Thoracic aorta (tissue), 2 donors: ENCODE data around the gene PJA2. TPM values are rescaled to one million over a fixed set of nuclear protein-coding genes. Genes with fewer than 3 reads are reported as not detected.
A peak's percentile ranks its signal among the peaks of the same experiment; 100 is the strongest.

Experiments used
- ATAC-seq: fragments of 150-250 bp; one replicate; pipeline ENCODE4 v1.8.0; 2017; ENCODE audit warnings: low read depth; ENCODE audit not compliant: insufficient number of reproducible peaks, low FRiP score
- DNase-seq: peaks from one replicate; pipeline ENCODE4 v3.0.0-alpha.2; 2020; ENCODE audit warnings: low spot score
- H3K27ac ChIP-seq, 2 donors: fragments of 200-600 bp; sonication (generic); 1 replicate in 1 of 2; 2 replicates in 1 of 2; pipeline ENCODE4 v1.5.1; 2016; ENCODE audit warnings: mild to moderate bottlenecking in 2 of 2, moderate library complexity in 2 of 2
- H3K27me3 ChIP-seq: fragments of 200-600 bp; sonication (generic); replicated peaks from 2 replicates; pipeline ENCODE4 v1.6.0; 2016; ENCODE audit warnings: mild to moderate bottlenecking; ENCODE audit not compliant: insufficient read depth
- H3K36me3 ChIP-seq: fragments of 200-600 bp; sonication (generic); one replicate; pipeline ENCODE4 v1.5.1; 2016
- H3K4me1 ChIP-seq, 2 donors: fragments of 200-600 bp; sonication (generic); 1 replicate in 1 of 2; 2 replicates in 1 of 2; pipeline versions ENCODE4 v1.5.1 to v1.6.0; 2016; ENCODE audit warnings: low read depth in 2 of 2, mild to moderate bottlenecking in 1 of 2; ENCODE audit not compliant: control insufficient read depth in 1 of 2
- H3K4me3 ChIP-seq: fragments of 200-600 bp; sonication (generic); 2 replicates; pipeline ENCODE4 v1.5.1; 2016; ENCODE audit warnings: mild to moderate bottlenecking
- H3K9me3 ChIP-seq: fragments of 200-600 bp; sonication (generic); 2 replicates; pipeline ENCODE4 v1.5.1; 2016
- total RNA-seq, 2 donors: library from RNA; depleted of rRNA; stranded (reverse); fragments of >200 nt; gene quantifications; one replicate each; pipeline versions ENCODE4 v1.1.0 to v1.2.3, GENCODE V29; 2016
- TF ChIP-seq, protein P1 (sequence below): fragments of 200-600 bp; sonication (generic); IDR thresholded peaks from one replicate; pipeline ENCODE4 v1.5.1; 2019; ENCODE audit warnings: antibody characterized with exemption

The PJA2 gene
- total RNA-seq, 2 donors from 2014 or later, result 136 to 155 TPM

DNA sequence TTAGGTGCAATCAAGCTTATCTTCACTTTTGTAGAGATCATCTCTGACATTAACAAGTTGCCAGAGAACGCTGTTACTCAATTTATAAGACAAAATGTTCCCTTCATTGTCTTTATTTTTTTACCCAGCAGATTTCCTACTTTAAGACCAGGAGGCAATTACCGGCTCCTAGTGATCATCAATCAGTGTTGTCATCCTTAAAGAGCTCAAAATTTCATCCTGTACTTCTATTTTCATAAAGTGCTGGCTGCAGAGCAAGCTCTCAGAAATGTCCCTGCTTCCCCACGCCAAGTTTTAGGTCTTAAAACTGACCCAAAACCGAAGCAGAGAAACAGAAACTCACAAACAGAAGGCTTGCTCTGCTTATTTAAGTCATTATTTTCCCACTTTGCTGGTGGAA, 82.9 kb downstream of the PJA2 start:
- no peak for DNase-seq
- Histone ChIP-seq H3K9me3 (no peaks in the 10 kb centered on the region), H3K36me3 (no peaks in the 10 kb centered on the region), H3K27ac (peak overlapping the region; percentile 24 to 51), H3K4me3 (peak overlapping the region; percentile 6), H3K4me1 (peaks cover 34 to 73% of the 10 kb centered on the region in 2 donors), H3K27me3 (no peaks in the 10 kb centered on the region)
- ATAC-seq, result no peak
- TF ChIP-seq, protein P1, sequence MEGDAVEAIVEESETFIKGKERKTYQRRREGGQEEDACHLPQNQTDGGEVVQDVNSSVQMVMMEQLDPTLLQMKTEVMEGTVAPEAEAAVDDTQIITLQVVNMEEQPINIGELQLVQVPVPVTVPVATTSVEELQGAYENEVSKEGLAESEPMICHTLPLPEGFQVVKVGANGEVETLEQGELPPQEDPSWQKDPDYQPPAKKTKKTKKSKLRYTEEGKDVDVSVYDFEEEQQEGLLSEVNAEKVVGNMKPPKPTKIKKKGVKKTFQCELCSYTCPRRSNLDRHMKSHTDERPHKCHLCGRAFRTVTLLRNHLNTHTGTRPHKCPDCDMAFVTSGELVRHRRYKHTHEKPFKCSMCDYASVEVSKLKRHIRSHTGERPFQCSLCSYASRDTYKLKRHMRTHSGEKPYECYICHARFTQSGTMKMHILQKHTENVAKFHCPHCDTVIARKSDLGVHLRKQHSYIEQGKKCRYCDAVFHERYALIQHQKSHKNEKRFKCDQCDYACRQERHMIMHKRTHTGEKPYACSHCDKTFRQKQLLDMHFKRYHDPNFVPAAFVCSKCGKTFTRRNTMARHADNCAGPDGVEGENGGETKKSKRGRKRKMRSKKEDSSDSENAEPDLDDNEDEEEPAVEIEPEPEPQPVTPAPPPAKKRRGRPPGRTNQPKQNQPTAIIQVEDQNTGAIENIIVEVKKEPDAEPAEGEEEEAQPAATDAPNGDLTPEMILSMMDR, result no peak

DNA sequence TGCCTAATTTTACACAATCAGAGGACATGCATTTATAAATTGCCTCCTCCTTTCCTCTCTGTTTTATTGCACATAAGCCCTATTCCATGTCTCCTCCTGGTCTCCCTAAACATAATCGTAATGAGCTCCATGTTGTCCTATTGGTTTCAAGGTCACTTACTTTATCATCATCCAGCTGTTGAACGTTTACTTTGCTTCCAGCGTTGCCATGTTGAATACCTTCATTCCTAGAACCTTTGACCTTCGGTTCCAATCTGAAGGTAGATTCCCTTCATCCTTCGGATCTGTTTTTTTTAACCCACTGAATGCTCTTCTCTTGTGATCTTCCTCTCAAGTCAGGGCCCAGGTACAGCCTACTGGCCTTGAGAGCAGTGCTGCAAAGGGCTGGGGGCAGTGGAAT, 84.3 kb downstream of the PJA2 start:
- no peaks in the 10 kb centered on the region for H3K27me3 ChIP-seq
- no peak overlapping the region for H3K4me3 ChIP-seq
- no peaks in the 10 kb centered on the region for H3K9me3 ChIP-seq
- H3K36me3 ChIP-seq, result no peaks in the 10 kb centered on the region
- no peak for ATAC-seq
- TF ChIP-seq, protein P1, result no peak
- H3K4me1 ChIP-seq, result peaks cover 34 to 70% of the 10 kb centered on the region in 2 donors
- peak overlapping the region in 1 of 2 donors; percentile 24 for H3K27ac ChIP-seq
- no peak for DNase-seq

DNA sequence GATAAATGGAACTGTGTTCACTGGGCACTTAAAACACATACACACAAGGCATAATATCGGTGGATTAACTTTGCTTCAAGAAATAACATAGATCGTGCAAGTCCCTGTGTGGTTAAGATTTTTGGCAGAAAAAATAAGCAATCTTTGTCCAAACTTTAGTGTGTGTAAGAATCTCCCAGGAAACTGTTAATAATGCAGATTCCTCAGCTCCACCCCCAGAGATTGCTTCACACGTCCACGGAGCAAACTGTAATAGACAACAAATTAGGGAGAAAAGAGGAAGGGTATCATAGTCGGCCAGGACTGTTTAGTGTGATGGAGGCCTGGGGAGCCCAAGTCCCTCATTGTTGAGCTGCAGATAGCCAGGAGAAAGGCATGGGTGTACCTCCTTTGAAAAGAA, 84.8 kb downstream of the PJA2 start:
- no peak overlapping the region for H3K4me3 ChIP-seq
- DNase-seq (no peak), ATAC-seq (no peak)
- H3K9me3 ChIP-seq, result no peaks in the 10 kb centered on the region
- no peaks in the 10 kb centered on the region for H3K27me3 ChIP-seq
- H3K27ac ChIP-seq, result no peak overlapping the region
- TF ChIP-seq, protein P1, result no peak
- peaks cover 34 to 65% of the 10 kb centered on the region in 2 donors for H3K4me1 ChIP-seq
- no peaks in the 10 kb centered on the region for H3K36me3 ChIP-seq

DNA sequence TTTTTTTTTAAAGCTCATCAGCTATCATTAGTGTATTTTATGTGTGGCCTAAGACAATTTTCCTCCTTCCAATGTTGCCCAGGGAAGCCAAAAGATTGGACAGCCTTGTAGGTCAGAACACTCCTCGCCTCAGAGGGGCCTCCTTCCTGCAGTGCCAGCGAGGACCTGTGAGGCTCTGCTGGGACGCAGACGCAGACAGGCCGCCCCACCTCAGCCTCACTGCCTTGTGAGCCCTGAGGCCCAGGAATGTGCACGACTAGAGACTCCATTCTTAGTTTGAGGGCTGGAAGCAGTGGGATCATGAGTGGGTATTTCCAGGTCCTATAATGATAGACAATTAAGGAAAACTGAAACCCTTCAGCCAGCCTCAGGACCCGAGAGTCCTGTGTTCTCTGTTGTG, 85.4 kb downstream of the PJA2 start:
- Histone ChIP-seq H3K4me3 (no peak overlapping the region), H3K27ac (no peak overlapping the region), H3K36me3 (no peaks in the 10 kb centered on the region), H3K9me3 (no peaks in the 10 kb centered on the region), H3K27me3 (no peaks in the 10 kb centered on the region), H3K4me1 (peaks cover 34 to 60% of the 10 kb centered on the region in 2 donors)
- no peak for DNase-seq
- no peak for ATAC-seq
- TF ChIP-seq, protein P1, result no peak

DNA sequence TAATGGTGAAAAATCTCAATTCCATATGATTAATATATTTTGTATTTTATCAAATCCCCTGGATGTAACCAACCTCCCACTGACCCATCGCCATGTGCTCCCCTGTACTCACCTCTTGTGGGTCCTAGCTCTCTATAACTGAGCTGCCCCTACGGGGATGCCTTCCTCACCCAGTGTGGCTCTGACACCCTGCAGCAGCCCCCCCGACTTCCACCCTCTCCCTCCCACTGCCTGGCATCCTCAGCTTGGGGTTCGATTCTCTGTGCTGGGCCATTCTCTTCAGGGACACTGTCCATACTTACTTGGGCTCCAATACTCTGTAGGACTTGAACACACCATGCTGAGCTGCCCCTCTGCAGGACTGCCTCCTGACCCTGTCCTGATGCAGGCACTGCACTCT, 87.1 kb downstream of the PJA2 start:
- no peak overlapping the region for H3K4me3 ChIP-seq
- H3K27ac ChIP-seq, result no peak overlapping the region
- H3K4me1 ChIP-seq, result peaks cover 34 to 44% of the 10 kb centered on the region in 2 donors
- ATAC-seq (no peak), DNase-seq (no peak)
- no peaks in the 10 kb centered on the region for H3K27me3 ChIP-seq
- no peaks in the 10 kb centered on the region for H3K9me3 ChIP-seq
- TF ChIP-seq, protein P1, result no peak
- no peaks in the 10 kb centered on the region for H3K36me3 ChIP-seq
